ENCODE data around the gene SLC39A11.
"Not testable (repeated sequence)": the region's sequence is repeated elsewhere in the genome, so short reads cannot be mapped to it uniquely, and the experiment has no call there.

SLC39A11 gene

GRCh38 chr17:73007407-73007806 lies 85.1 kb downstream of the SLC39A11 start:
- no peak for DNase-seq (ENCODE audit: low read depth)

DNA sequence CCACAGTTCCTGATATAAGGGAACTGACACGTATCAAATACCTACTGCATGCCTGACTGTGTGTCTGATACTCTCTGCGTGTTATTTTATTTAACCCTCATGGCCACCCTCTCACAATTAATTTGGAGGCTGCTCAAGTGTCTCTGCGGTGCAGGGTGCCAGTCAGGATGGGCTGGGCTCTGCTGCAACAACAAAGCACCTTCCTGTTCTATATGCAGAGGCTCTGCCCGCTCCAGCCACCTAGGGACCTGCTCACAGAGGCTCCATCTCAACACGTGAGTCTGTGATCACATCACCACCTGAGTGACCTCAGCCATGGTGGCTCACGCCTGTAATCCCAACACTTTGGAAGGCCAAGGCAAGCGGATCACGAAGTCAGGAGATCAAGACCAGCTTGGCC lies 87.1 kb downstream of the SLC39A11 start:
- DNase-seq (ENCODE audit: low read depth): no peak

GRCh38 chr17:73003487-73003886 lies 89.0 kb downstream of the SLC39A11 start:
- DNase-seq (ENCODE audit: low read depth): no peak

DNA sequence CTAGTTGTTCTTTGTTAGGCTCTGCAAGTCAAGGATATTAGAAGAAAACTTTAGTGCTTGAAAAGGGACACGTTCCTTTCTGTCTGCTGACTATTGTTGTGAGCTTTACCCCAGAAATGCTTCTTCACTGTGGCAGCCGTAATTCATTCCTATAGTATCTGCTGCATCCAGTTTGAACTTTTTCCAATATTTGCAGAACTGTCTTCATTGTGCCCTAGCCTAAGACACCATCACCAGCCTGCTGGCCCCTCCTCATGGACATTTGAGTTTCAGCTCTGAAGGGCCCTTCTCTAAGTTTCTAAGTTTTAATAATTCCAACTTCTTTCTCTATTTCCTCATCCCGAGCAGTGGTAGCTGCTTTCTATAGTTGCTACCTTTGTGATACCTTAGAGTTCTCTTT lies 91.7 kb downstream of the SLC39A11 start:
- no peak for DNase-seq (ENCODE audit: low read depth)

DNA sequence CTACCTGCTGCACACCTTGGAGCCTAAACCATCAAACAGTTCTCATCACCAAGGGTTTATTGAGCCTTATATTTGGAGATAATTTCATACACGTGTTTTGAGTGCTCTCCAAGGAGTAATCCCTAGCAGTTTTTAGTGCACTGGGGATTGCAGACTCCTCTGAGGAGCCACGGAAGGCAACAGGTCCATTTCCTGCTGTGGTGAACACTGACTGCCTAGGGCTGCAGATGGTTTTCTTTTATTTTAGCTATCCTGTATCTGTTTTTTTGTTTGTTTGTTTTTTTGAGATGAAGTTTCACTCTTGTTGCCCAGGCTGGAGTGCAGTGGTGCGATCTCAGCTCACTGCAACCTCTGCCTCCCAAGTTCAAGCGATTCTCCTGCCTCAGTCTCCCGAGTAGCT lies 93.0 kb downstream of the SLC39A11 start:
- not testable (repeated sequence) for DNase-seq (ENCODE audit: low read depth)

GRCh38 chr17:72998343-72998742 lies 94.1 kb downstream of the SLC39A11 start:
- no peak for DNase-seq (ENCODE audit: low read depth)

DNA sequence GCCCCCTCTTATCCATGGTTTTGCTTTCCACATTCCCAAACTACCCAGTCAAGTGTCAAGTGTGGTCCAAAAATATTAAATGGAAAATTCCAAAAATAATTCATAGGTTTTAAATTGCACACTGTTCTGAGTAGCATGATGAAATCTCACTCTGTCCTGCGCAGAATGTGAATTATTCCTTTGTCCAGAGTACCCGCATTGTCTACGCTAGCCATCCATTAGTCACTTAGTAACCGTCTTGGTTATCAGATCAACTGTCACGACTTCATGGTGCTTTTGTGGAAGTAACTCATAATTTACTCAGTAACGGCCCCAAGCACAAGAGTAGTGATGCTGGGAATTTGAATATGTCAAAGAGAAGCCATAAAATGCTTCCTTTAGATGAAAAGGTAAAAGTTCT lies 94.9 kb downstream of the SLC39A11 start:
- no peak for DNase-seq (ENCODE audit: low read depth)

GRCh38 chr17:72996791-72997190 lies 95.7 kb downstream of the SLC39A11 start:
- no peak for DNase-seq (ENCODE audit: low read depth)

GRCh38 chr17:72995008-72995656 lies 97.4 kb downstream of the SLC39A11 start:
- no peak for DNase-seq (ENCODE audit: low read depth)

DNA sequence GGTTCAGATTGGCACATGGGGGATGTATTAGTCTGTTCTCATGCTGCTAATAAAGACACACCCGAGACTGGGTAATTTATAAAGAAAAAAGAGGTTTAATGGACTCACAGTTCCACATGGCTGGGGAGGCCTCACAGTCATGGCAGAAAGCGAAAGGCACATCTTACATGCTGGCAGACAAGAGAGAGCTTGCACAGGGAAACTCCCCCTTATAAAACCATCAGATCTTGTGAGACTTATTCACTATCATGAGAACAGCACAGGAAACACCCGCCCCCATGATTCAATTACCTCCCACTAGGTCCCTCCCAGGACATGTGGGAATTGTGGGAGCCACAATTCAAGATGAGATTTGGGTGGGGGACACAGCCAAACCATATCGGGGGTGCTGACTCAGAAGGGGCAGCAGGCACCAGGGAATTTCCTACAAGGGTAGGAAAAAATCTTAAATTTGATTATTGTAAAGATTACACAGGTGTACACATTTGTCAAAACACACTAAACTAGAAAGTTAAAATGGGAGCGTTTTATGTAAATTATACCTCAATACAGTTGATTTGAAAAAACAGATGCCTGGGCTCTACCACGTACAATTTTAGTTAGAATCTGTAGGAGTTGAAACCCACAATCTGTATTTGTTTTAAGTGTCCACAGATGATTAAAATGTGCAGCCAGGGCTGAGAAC lies 99.6 kb downstream of the SLC39A11 start:
- DNase-seq (ENCODE audit: low read depth): peak; percentile 18

- DNase-seq (ENCODE audit: low read depth): no peak
Observed at GRCh38 chr17:72991651-72992050, 100.8 kb downstream of the SLC39A11 start.

DNA sequence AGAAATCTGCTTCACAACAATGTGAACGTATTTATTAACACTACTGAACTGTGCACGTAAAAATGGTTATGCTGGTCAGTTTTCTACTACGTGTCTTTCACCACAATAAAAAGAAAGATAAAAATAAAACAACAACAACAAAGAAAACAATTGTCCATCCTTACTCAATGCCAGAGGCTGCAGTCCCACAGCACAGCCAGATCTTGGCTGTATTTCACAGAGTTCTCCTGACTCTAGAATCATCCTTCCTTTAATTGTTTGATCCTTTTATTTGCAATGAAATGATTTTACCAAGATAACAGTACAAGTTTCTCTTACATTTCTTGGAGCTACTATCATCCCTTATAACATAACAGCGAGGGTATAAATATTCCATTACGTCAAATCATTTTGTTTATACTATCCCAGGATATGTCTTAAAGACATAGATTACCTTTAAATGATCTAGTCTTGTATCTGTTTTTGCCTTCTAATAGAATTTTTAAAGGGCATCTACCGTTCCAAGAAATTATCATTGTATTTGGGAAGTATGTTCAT lies 103.3 kb downstream of the SLC39A11 start:
- no peak for DNase-seq (ENCODE audit: low read depth)

DNA sequence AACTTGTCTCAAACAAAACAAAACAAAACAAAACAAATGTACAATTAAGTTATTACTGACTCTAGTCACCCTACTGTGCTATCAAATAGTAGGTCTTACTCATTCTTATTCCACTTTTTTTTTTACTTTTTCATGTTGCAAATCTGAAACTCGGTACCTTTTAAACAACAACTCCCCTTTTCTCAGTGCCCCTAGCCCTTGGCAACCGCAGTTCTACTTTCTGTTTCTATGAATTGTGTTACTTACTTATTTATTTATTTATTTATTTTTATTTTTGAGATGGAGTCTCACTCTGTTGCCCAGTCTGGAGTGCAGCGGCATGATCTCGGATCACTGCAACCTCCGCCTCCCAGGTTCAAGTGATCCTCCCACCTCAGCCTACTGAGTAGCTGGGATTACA lies 104.0 kb downstream of the SLC39A11 start:
- DNase-seq (ENCODE audit: low read depth): no peak

DNA sequence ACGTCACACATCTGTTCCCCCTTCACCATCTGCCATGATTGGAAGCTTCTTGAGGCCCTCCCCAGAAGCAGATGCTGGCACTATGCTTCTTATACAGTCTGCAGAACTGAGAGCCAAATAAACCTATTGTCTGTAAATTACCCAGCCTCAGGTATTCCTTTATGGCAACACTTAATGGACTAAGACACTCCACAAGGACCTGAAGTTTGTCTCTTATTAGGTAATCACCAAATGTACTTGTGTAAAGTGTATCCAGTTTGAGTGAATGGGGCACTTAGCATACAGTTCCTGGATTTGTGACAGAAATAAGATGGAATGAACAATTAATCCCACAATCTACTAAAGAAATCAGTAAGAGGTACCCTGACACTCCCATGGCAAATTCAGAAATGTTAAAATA lies 105.3 kb downstream of the SLC39A11 start:
- DNase-seq (ENCODE audit: low read depth): no peak

GRCh38 chr17:72985882-72986720 lies 106.4 kb downstream of the SLC39A11 start:
- peak; percentile 67 for DNase-seq (ENCODE audit: low read depth)

GRCh38 chr17:72984926-72985325 lies 107.6 kb downstream of the SLC39A11 start:
- DNase-seq (ENCODE audit: low read depth): no peak

- DNase-seq (ENCODE audit: low read depth): no peak
Observed at GRCh38 chr17:72984145-72984925, 108.2 kb downstream of the SLC39A11 start.

DNA sequence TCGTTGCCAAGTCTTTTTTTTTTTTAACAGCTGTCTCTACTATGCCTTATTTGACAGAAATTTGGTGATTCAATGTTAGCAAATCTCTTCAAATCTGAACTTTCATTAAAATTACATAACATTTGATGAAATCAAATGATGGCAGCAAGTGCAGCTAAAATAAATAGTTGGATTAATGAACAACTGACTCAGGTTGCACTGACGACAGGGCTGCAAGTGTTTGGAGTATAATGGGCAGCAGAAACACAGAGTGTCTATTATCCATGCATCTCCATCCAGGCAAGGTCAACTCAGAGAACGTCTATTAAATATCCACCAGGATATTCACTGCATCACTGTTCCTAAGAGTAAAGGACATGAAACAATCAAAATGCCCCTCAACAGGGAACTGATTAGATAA lies 109.8 kb downstream of the SLC39A11 start:
- DNase-seq (ENCODE audit: low read depth): no peak

GRCh38 chr17:72978593-72979218 lies 113.8 kb downstream of the SLC39A11 start:
- no peak for DNase-seq (ENCODE audit: low read depth)

DNA sequence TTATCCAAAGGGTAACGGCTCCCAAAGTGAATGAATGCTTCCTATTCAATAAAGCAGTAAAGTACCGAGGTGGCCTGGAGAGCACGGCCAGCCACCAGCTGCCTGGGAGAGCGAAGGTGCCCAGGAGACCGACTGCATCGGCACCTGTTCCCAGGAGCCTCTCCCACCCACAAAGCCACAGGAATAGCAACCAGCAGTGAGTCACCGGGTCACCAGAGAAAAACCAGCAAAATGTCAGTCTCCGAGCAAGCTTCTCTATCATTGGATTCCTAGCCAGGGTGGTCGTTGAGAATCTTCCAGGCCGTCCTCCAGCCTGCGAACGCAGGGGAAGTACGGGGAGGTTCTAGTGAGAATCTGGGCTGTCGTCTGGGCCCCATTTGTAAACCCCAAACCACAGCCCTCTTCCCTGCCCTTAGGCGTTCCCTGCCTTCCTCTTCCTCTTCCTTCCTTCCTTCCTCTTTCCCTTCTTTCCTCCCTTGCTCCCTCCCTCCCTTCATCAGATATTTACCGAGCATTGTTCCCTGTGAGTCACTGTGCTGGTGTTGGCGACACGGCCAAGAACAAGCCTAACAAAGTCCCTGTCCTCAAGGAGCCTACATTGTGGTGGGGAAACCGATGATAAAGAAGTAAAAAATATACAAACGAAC lies 114.6 kb downstream of the SLC39A11 start:
- DNase-seq (ENCODE audit: low read depth): no peak
